VCaP (cell line): ENCODE results near the gene GHRH.
A peak's percentile ranks its signal among the peaks of the same experiment; 100 is the strongest.

Experiments
- H3K27ac ChIP-seq: fragments of 450-650 bp; 2 replicates; pipeline ENCODE4 v1.5.1; 2017
- TF ChIP-seq, protein P1 (sequence below): fragments of 450-650 bp; conservative IDR thresholded peaks from 2 replicates; pipeline ENCODE4 v1.5.1; 2017; ENCODE audit warnings: mild to moderate bottlenecking, moderate library complexity

Gene GHRH

DNA sequence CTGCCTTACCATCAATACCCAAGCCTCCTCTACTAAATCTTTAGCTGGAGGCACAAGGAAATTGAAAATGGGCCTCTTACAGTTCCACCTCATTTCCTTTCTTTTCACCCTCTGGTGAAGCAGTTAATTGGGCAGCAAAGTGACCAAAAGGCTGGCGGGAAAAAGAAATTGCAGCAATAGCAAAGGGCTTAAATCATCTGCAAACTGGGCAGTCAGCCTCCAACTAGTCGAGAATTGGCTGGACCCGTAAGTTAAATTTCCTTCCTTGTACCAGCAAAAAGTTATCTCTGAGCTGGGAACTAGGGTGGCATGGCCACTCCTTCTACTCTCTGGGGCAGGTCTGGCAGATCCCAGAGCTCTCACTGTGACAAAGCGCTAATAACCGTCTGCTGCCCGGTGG lies 33.5 kb downstream of the GHRH start:
- TF ChIP-seq, protein P1, sequence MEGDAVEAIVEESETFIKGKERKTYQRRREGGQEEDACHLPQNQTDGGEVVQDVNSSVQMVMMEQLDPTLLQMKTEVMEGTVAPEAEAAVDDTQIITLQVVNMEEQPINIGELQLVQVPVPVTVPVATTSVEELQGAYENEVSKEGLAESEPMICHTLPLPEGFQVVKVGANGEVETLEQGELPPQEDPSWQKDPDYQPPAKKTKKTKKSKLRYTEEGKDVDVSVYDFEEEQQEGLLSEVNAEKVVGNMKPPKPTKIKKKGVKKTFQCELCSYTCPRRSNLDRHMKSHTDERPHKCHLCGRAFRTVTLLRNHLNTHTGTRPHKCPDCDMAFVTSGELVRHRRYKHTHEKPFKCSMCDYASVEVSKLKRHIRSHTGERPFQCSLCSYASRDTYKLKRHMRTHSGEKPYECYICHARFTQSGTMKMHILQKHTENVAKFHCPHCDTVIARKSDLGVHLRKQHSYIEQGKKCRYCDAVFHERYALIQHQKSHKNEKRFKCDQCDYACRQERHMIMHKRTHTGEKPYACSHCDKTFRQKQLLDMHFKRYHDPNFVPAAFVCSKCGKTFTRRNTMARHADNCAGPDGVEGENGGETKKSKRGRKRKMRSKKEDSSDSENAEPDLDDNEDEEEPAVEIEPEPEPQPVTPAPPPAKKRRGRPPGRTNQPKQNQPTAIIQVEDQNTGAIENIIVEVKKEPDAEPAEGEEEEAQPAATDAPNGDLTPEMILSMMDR, result no peak
- H3K27ac ChIP-seq, result no peak overlapping the region; the same call in 1 of the 2 replicates

DNA sequence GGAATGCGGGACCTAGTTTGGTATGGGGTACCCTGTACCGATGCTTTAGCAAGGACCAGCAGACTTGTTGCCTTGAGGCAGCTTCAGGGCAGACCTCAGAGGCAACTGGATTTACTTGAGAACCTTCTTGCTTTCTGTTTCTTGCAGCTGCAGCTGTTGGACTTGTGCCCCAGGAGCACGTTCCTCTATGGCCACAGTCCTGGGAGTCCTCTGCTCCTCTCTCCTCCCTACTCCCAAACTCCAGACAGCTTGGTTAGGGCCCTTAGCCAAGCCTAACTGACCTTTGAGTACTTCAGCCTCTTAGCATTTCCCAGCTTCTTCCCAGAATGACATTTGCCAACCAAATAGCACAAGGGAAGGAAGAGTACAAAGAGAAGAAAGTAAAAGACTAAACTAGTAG lies 34.7 kb downstream of the GHRH start:
- no peak overlapping the region for H3K27ac ChIP-seq
- TF ChIP-seq, protein P1, result no peak

- TF ChIP-seq, protein P1, result no peak
Measured at GRCh38 chr20:37225146-37225545, 36.5 kb downstream of the GHRH start.

DNA sequence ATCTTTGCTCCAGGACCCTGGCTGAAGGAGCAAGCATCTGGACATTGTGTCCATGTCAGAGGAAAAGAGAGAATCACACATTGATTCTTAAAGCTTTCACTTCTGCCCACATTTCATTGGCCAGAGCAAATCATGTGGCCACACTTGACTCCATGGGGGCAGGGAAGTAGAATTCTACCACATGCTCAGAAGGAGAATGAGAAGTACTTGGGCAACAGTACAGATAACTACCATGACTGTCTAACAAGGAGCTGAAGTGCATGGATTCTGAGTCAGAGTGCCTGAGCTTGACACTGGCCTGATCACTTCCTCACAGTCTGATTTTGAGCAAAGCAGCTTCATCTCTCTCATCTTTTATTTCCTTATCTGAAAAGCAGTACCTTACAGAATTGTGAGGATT lies 38.6 kb downstream of the GHRH start:
- TF ChIP-seq, protein P1, result no peak
- peak overlapping the region; percentile 61 for H3K27ac ChIP-seq

More at GRCh38 chr20:37225146-37225545, 36.5 kb downstream of the GHRH start:
- no peak overlapping the region for H3K27ac ChIP-seq

- TF ChIP-seq, protein P1, result no peak
- peak overlapping the region; percentile 61 for H3K27ac ChIP-seq
Measured at GRCh38 chr20:37222086-37222485, 39.5 kb downstream of the GHRH start.

GRCh38 chr20:37220731-37221130 lies 40.9 kb downstream of the GHRH start:
- peak overlapping the region; percentile 61 for H3K27ac ChIP-seq
- TF ChIP-seq, protein P1, result no peak

- no peak overlapping the region for H3K27ac ChIP-seq
- TF ChIP-seq, protein P1, result no peak
Measured at GRCh38 chr20:37219751-37220668, 41.6 kb downstream of the GHRH start.
